Skin epidermis (tissue), 12 donors: ENCODE measurements around the gene CLIP4.

Source experiments
- H3K27ac ChIP-seq, 21 experiments: fragments of 200-600 bp; sonication (generic) in 11 of 21; one replicate each; pipeline ENCODE4 v1.5.0; 2020; ENCODE audit warnings: mild to moderate bottlenecking in 3 of 21, inconsistent platforms in 2 of 21, moderate library complexity in 2 of 21
- H3K4me3 ChIP-seq, 7 experiments: fragments of 200-600 bp; sonication (generic) in 2 of 7; one replicate each; pipeline ENCODE4 v1.5.0; 2020; ENCODE audit warnings: inconsistent platforms in 2 of 7, mild to moderate bottlenecking in 2 of 7, moderate library complexity in 1 of 7

The CLIP4 gene

GRCh38 chr2:29227935-29228675 lies 112.9 kb downstream of the CLIP4 start:
- no peak overlapping the region for H3K4me3 ChIP-seq
- peak overlapping the region in 1 of 21 experiments; percentile 23 for H3K27ac ChIP-seq

GRCh38 chr2:29228947-29229346 lies 113.7 kb downstream of the CLIP4 start:
- no peak overlapping the region for H3K4me3 ChIP-seq
- no peak overlapping the region for H3K27ac ChIP-seq

- Histone ChIP-seq H3K4me3 (no peak overlapping the region), H3K27ac (no peak overlapping the region)
These were observed 114.4 kb downstream of the CLIP4 start for GRCh38 chr2:29229640-29230039.

GRCh38 chr2:29232041-29232440 lies 116.8 kb downstream of the CLIP4 start:
- no peak overlapping the region for H3K4me3 ChIP-seq
- no peak overlapping the region for H3K27ac ChIP-seq

- Histone ChIP-seq H3K4me3 (no peak overlapping the region), H3K27ac (peak overlapping the region in 2 of 21 experiments; percentile 15 to 34)
These were observed 118.2 kb downstream of the CLIP4 start for GRCh38 chr2:29233428-29233827.

GRCh38 chr2:29235411-29235810 lies 120.2 kb downstream of the CLIP4 start:
- Histone ChIP-seq H3K4me3 (no peak overlapping the region), H3K27ac (no peak overlapping the region)

- Histone ChIP-seq H3K4me3 (no peak overlapping the region), H3K27ac (no peak overlapping the region)
These were observed 120.9 kb downstream of the CLIP4 start for GRCh38 chr2:29236074-29236473.

- no peak overlapping the region for H3K4me3 ChIP-seq
- H3K27ac ChIP-seq, result no peak overlapping the region
These were observed 123.3 kb downstream of the CLIP4 start for GRCh38 chr2:29238497-29238896.
